ENCODE measurements around the gene STUM.

- no peak for TF ChIP-seq CTCF (conservative IDR thresholded peaks at IDR 0.05 in 1 of 2, IDR thresholded peaks at IDR 0.05 in 1 of 2; ENCODE audit: extremely low read depth in 1 of 2, insufficient read depth in 1 of 2, low read depth in 1 of 2, low read length in 2 of 2)
- TF ChIP-seq EZH2 (IDR thresholded peaks at IDR 0.05; ENCODE audit: borderline replicate concordance, low read length): no peak
Measured at GRCh38 chr1:226580625-226581270, 32.2 kb downstream of the STUM start.
